Measurements from ENCODE around the gene NSMCE1. TPM values are rescaled to one million over a fixed set of nuclear protein-coding genes. Genes with fewer than 3 reads are reported as not detected.

Gene NSMCE1
- total RNA-seq, 4 donors from 2014 or later, result 3.2 to 43.6 (median 35.6) TPM

GRCh38 chr16:27303256-27304100 is 34.9 kb upstream of the NSMCE1 start:
- Histone ChIP-seq H3K9me3 (no peaks in the 10 kb centered on the region), H3K4me1 (no peaks in the 10 kb centered on the region), H3K4me3 (no peak overlapping the region), H3K36me3 (peaks cover 0 to 3% of the 10 kb centered on the region in 2 donors), H3K27ac (no peak overlapping the region), H3K27me3 (no peaks in the 10 kb centered on the region)
- intact Hi-C loops (cut with DNase I; ENCODE audit: low total_unique reads), result no loop called here
- DNase-seq, result no peak
- TF ChIP-seq, protein P1, sequence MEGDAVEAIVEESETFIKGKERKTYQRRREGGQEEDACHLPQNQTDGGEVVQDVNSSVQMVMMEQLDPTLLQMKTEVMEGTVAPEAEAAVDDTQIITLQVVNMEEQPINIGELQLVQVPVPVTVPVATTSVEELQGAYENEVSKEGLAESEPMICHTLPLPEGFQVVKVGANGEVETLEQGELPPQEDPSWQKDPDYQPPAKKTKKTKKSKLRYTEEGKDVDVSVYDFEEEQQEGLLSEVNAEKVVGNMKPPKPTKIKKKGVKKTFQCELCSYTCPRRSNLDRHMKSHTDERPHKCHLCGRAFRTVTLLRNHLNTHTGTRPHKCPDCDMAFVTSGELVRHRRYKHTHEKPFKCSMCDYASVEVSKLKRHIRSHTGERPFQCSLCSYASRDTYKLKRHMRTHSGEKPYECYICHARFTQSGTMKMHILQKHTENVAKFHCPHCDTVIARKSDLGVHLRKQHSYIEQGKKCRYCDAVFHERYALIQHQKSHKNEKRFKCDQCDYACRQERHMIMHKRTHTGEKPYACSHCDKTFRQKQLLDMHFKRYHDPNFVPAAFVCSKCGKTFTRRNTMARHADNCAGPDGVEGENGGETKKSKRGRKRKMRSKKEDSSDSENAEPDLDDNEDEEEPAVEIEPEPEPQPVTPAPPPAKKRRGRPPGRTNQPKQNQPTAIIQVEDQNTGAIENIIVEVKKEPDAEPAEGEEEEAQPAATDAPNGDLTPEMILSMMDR (IDR thresholded peaks at IDR 0.05), result no peak
- TF ChIP-seq POLR2A (IDR thresholded peaks at IDR 0.05), result no peak

DNA sequence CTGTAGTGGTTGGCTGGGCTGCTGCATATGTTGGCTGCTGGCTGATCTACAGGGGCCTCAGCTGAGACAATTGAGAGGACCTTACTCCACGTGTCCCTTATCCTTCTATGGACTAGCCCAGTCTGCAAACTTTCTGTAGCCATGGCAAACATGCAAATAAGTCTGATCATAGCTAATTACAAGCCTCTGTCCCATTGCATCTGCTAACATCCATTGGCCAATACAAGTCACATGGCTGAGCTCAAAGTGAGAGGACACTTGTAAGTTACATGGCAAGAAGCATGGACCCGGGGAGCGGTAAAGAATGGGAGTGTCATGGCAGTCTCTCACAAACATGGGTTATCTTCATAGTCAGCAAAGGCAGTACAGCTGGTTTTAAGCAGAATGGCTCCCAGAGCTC is 33.6 kb upstream of the NSMCE1 start:
- TF ChIP-seq, protein P1 (IDR thresholded peaks at IDR 0.05), result no peak
- Histone ChIP-seq H3K36me3 (no peaks in the 10 kb centered on the region), H3K27me3 (no peaks in the 10 kb centered on the region), H3K27ac (no peak overlapping the region), H3K4me1 (no peaks in the 10 kb centered on the region), H3K4me3 (no peak overlapping the region), H3K9me3 (no peaks in the 10 kb centered on the region)
- intact Hi-C loops (cut with DNase I; ENCODE audit: low total_unique reads), result no loop called here
- no peak for DNase-seq

GRCh38 chr16:27301236-27301861 is 32.8 kb upstream of the NSMCE1 start:
- Histone ChIP-seq H3K36me3 (no peaks in the 10 kb centered on the region), H3K9me3 (no peaks in the 10 kb centered on the region), H3K4me3 (no peak overlapping the region), H3K27ac (no peak overlapping the region), H3K27me3 (no peaks in the 10 kb centered on the region), H3K4me1 (no peaks in the 10 kb centered on the region)
- intact Hi-C loops (cut with DNase I; ENCODE audit: low total_unique reads), result no loop called here
- TF ChIP-seq, protein P1 (IDR thresholded peaks at IDR 0.05), result no peak
- TF ChIP-seq POLR2A (IDR thresholded peaks at IDR 0.05), result no peak
- DNase-seq, result no peak

GRCh38 chr16:27298132-27298531 is 29.6 kb upstream of the NSMCE1 start:
- intact Hi-C loops (cut with DNase I; ENCODE audit: low total_unique reads), result no loop called here
- TF ChIP-seq, protein P1 (IDR thresholded peaks at IDR 0.05), result no peak
- TF ChIP-seq POLR2A (IDR thresholded peaks at IDR 0.05), result no peak
- Histone ChIP-seq H3K9me3 (no peaks in the 10 kb centered on the region), H3K36me3 (no peaks in the 10 kb centered on the region), H3K4me3 (no peak overlapping the region), H3K4me1 (no peaks in the 10 kb centered on the region), H3K27me3 (no peaks in the 10 kb centered on the region), H3K27ac (no peak overlapping the region)
- DNase-seq, result no peak

DNA sequence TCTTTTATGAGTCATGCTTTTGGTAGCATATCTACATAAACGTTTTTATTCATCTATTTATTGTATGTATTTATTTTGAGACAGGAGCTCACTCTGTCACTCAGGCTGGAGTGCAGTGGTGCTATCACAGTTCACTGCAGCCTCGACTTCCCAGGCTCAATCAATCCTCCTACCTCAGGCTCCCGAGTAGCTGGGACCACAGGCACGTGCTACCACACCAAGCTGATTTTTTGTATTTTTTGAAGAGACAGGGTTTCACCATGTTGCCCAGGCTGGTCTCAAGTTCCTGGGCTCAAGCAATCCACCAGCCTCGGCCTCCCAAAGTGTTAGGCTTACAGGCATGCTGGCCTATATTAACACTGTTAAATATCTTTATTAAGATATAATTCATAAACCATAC is 24.8 kb upstream of the NSMCE1 start:
- TF ChIP-seq, protein P1 (IDR thresholded peaks at IDR 0.05), result no peak
- TF ChIP-seq POLR2A (IDR thresholded peaks at IDR 0.05), result no peak
- no peak overlapping the region for H3K4me3 ChIP-seq

More for the DNA sequence above, 24.8 kb upstream of the NSMCE1 start:
- intact Hi-C loops (cut with DNase I; ENCODE audit: low total_unique reads), result no loop called here
- Histone ChIP-seq H3K27me3 (no peaks in the 10 kb centered on the region), H3K27ac (no peak overlapping the region), H3K36me3 (no peaks in the 10 kb centered on the region), H3K4me1 (no peaks in the 10 kb centered on the region), H3K9me3 (no peaks in the 10 kb centered on the region)
- DNase-seq, result no peak
